Brain microvascular endothelial cell (primary cell): ENCODE measurements around the gene MRPL28.

Source experiments
- DNase-seq: peaks from one replicate; pipeline ENCODE4 v3.0.0-alpha.2; 2020
- H3K27ac ChIP-seq: fragments of 250-450 bp; sonication (Bioruptor Pico); 2 replicates; pipeline ENCODE4 v1.5.1; 2020; ENCODE audit warnings: mild to moderate bottlenecking, moderate library complexity
- H3K27me3 ChIP-seq: fragments of 250-450 bp; sonication (Bioruptor Pico); replicated peaks from 2 replicates; pipeline ENCODE4 v1.5.1; 2020; ENCODE audit warnings: mild to moderate bottlenecking
- H3K36me3 ChIP-seq: fragments of 250-450 bp; sonication (Bioruptor Pico); replicated peaks from 2 replicates; pipeline ENCODE4 v1.5.1; 2020; ENCODE audit warnings: mild to moderate bottlenecking
- H3K4me3 ChIP-seq: 2 replicates; pipeline ENCODE4 v1.5.1; 2011; ENCODE audit warnings: low read depth, mild to moderate bottlenecking, control low read depth, low read length, moderate library complexity
- CTCF ChIP-seq: IDR thresholded peaks from 2 replicates; pipeline ENCODE4 v1.5.1; 2011; ENCODE audit warnings: low read depth, mild to moderate bottlenecking, moderate library complexity, low read length, control low read depth, inconsistent platforms; ENCODE audit errors: missing control alignments
- in situ Hi-C: cut with HindIII; loops from 2 replicates; pipeline ENCODE4 v1.10.0; 2017; ENCODE audit warnings: low sequenced_read_pairs, low pct_ligation_motif_present

Gene MRPL28

GRCh38 chr16:370979-371514 is 709 bp upstream of the MRPL28 start:
- H3K4me3 ChIP-seq: peak overlapping the region; percentile 48
- H3K36me3 ChIP-seq: peaks cover 48% of the 10 kb centered on the region
- H3K27ac ChIP-seq: no peak overlapping the region
- no peaks in the 10 kb centered on the region for H3K27me3 ChIP-seq
- in situ Hi-C loops: no loop called here
- TF ChIP-seq CTCF: no peak
- DNase-seq: no peak

GRCh38 chr16:369866-370436 is 387 bp downstream of the MRPL28 start:
- H3K36me3 ChIP-seq: peaks cover 45% of the 10 kb centered on the region
- no peak overlapping the region for H3K27ac ChIP-seq
- DNase-seq: no peak
- in situ Hi-C loops: no loop called here
- peak overlapping the region; percentile 48 for H3K4me3 ChIP-seq
- no peaks in the 10 kb centered on the region for H3K27me3 ChIP-seq
- no peak for TF ChIP-seq CTCF

GRCh38 chr16:369275-369865 is 968 bp downstream of the MRPL28 start:
- Histone ChIP-seq H3K27me3 (no peaks in the 10 kb centered on the region), H3K36me3 (peaks cover 41% of the 10 kb centered on the region)

GRCh38 chr16:368388-369158 is 1.8 kb downstream of the MRPL28 start:
- DNase-seq: no peak

More at GRCh38 chr16:369275-369865, 968 bp downstream of the MRPL28 start:
- in situ Hi-C loops: no loop called here
- DNase-seq: no peak
- Histone ChIP-seq H3K27ac (no peak overlapping the region), H3K4me3 (peak overlapping the region; percentile 48)
- no peak for TF ChIP-seq CTCF

GRCh38 chr16:367333-367903 is 2.9 kb downstream of the MRPL28 start:
- TF ChIP-seq CTCF: no peak
- Histone ChIP-seq H3K27me3 (no peaks in the 10 kb centered on the region), H3K4me3 (no peak overlapping the region), H3K36me3 (peaks cover 30% of the 10 kb centered on the region), H3K27ac (no peak overlapping the region)
- no peak for DNase-seq
- in situ Hi-C loops: no loop called here

More at GRCh38 chr16:368388-369158, 1.8 kb downstream of the MRPL28 start:
- peaks cover 33% of the 10 kb centered on the region for H3K36me3 ChIP-seq
- no peak for TF ChIP-seq CTCF
- H3K4me3 ChIP-seq: no peak overlapping the region
- in situ Hi-C loops: no loop called here
- no peaks in the 10 kb centered on the region for H3K27me3 ChIP-seq
- no peak overlapping the region for H3K27ac ChIP-seq
